H1 (cell line): ENCODE results near the gene DUSP2. TPM values are rescaled to one million over a fixed set of nuclear protein-coding genes. Genes with fewer than 3 reads are reported as not detected.

Experiments used
- CTCF ChIA-PET: fragments of 300-600 bp; sonication (Branson Sonifier 250); formaldehyde crosslinking; loops from one replicate; lab custom pipeline; 2021; ENCODE audit not compliant: partially characterized antibody; lab: Charles Lee
- POLR2A ChIA-PET: fragments of 300-600 bp; sonication (Branson Sonifier 250); formaldehyde crosslinking; loops from one replicate; lab custom pipeline; 2021; ENCODE audit warnings: inconsistent platforms; ENCODE audit not compliant: partially characterized antibody; lab: Charles Lee
- DNase-seq, 2 experiments: peaks; one replicate each; pipeline versions ENCODE4 v3.0.0 to v3.0.0-alpha.2; 2010 to 2022; ENCODE audit warnings: low spot score in 2 of 2, low read depth in 1 of 2, mixed read lengths in 1 of 2
- FAIRE-seq: peaks from 2 replicates; lab custom pipeline; 2011; peaks lifted over from hg19 to GRCh38; lab: Jason Lieb, UNC
- H2AFZ ChIP-seq: 2 replicates; pipeline ENCODE4 v1.8.1; 2012; ENCODE audit warnings: low read length, inconsistent platforms
- H2AK5ac ChIP-seq: 2 replicates; pipeline ENCODE4 v1.6.1; 2013; ENCODE audit warnings: low read depth, low read length
- H2BK120ac ChIP-seq: replicated peaks from 2 replicates; pipeline ENCODE3; 2013; ENCODE audit warnings: low read depth, low read length, inconsistent platforms
- H2BK12ac ChIP-seq: 2 replicates; pipeline ENCODE4 v1.6.1; 2013; ENCODE audit warnings: low read depth, low read length
- H2BK15ac ChIP-seq: 2 replicates; pipeline ENCODE4 v1.6.1; 2013; ENCODE audit warnings: low read length
- H2BK20ac ChIP-seq: 2 replicates; pipeline ENCODE4 v1.6.1; 2013; ENCODE audit warnings: low read length
- H2BK5ac ChIP-seq: 2 replicates; pipeline ENCODE4 v1.6.1; 2013; ENCODE audit warnings: low read depth, low read length
- H3K14ac ChIP-seq: 2 replicates; pipeline ENCODE4 v1.6.1; 2013; ENCODE audit warnings: inconsistent platforms; ENCODE audit not compliant: insufficient read length
- H3K18ac ChIP-seq: 2 replicates; pipeline ENCODE4 v1.6.1; 2013; ENCODE audit warnings: low read length; ENCODE audit errors: extremely low read depth
- H3K23ac ChIP-seq: 2 replicates; pipeline ENCODE4 v1.6.1; 2013; ENCODE audit warnings: inconsistent platforms; ENCODE audit not compliant: insufficient read length
- H3K23me2 ChIP-seq: 2 replicates; pipeline ENCODE4 v1.6.1; 2013; ENCODE audit warnings: low read depth, low read length
- H3K27ac ChIP-seq: 2 replicates; pipeline ENCODE4 v1.6.1; 2011; ENCODE audit warnings: low read depth, low read length, inconsistent platforms
- H3K27me3 ChIP-seq, 4 experiments: replicated peaks in 1 of 4; 1 replicate in 1 of 4; 2 replicates in 3 of 4; pipeline versions ENCODE4 v1.6.1 to v1.8.1; 2011 to 2013; ENCODE audit warnings: low read length in 3 of 4, mild to moderate bottlenecking in 3 of 4, inconsistent platforms in 2 of 4, mixed read lengths in 2 of 4, moderate library complexity in 1 of 4; ENCODE audit not compliant: control insufficient read depth in 3 of 4, insufficient read depth in 3 of 4; ENCODE audit errors: extremely low read depth in 1 of 4
- H3K36me3 ChIP-seq, 4 experiments: 2 replicates each; pipeline versions ENCODE4 v1.6.1 to v1.8.1; 2011 to 2013; ENCODE audit warnings: mild to moderate bottlenecking in 4 of 4, low read length in 3 of 4, moderate library complexity in 2 of 4, control low read depth in 1 of 4, inconsistent platforms in 1 of 4; ENCODE audit not compliant: insufficient read depth in 4 of 4, control insufficient read depth in 2 of 4
- H3K4ac ChIP-seq: replicated peaks from 2 replicates; pipeline ENCODE3; 2013; ENCODE audit warnings: low read length, low read depth, mixed read lengths, inconsistent platforms; ENCODE audit not compliant: insufficient read length
- H3K4me1 ChIP-seq, 4 experiments: replicated peaks in 1 of 4; 1 replicate in 1 of 4; 2 replicates in 3 of 4; pipeline versions ENCODE4 v1.6.1 to v1.8.1; 2011 to 2013; ENCODE audit warnings: low read length in 3 of 4, inconsistent platforms in 2 of 4, mixed read lengths in 1 of 4; ENCODE audit not compliant: insufficient read depth in 4 of 4, control insufficient read depth in 3 of 4
- H3K4me2 ChIP-seq, 2 experiments: 2 replicates each; pipeline versions ENCODE4 v1.6.1 to v1.8.1; 2011 to 2013; ENCODE audit warnings: low read depth in 2 of 2, low read length in 2 of 2, control low read depth in 1 of 2, inconsistent platforms in 1 of 2, mild to moderate bottlenecking in 1 of 2; ENCODE audit not compliant: insufficient read depth in 1 of 2
- H3K4me3 ChIP-seq, 4 experiments: fragments of 200-600, 300-600 bp in 1 of 4; sonication (generic), shearing (Covaris generic), sonication (Bioruptor Twin) in 1 of 4; 2 replicates each; pipeline versions ENCODE4 v1.5.1 to v1.8.1; 2011 to 2016; ENCODE audit warnings: low read length in 4 of 4, low read depth in 3 of 4, control low read depth in 2 of 4, inconsistent platforms in 2 of 4, mild to moderate bottlenecking in 2 of 4, mixed read lengths in 1 of 4, moderate library complexity in 1 of 4; ENCODE audit not compliant: insufficient read depth in 2 of 4; ENCODE audit errors: extremely low read depth in 1 of 4
- H3K56ac ChIP-seq: replicated peaks from 2 replicates; pipeline ENCODE3; 2013; ENCODE audit warnings: low read depth, mild to moderate bottlenecking, mixed read lengths, low read length, inconsistent platforms; ENCODE audit not compliant: insufficient read length
- H3K79me1 ChIP-seq: 2 replicates; pipeline ENCODE4 v1.6.1; 2013; ENCODE audit warnings: low read depth, low read length, control low read depth
- H3K79me2 ChIP-seq, 2 experiments: 2 replicates each; pipeline versions ENCODE4 v1.6.1 to v1.8.1; 2012 to 2013; ENCODE audit warnings: low read length in 2 of 2, mild to moderate bottlenecking in 2 of 2, inconsistent platforms in 1 of 2; ENCODE audit not compliant: insufficient read depth in 2 of 2, control insufficient read depth in 1 of 2
- H3K9ac ChIP-seq, 4 experiments: replicated peaks in 1 of 4; 1 replicate in 1 of 4; 2 replicates in 3 of 4; pipeline versions ENCODE4 v1.6.1 to v1.8.1; 2011 to 2013; ENCODE audit warnings: low read depth in 3 of 4, low read length in 3 of 4, control low read depth in 2 of 4, mild to moderate bottlenecking in 2 of 4, moderate library complexity in 2 of 4, inconsistent platforms in 1 of 4; ENCODE audit errors: extremely low read depth in 1 of 4
- H3K9me3 ChIP-seq, 2 experiments: 2 replicates each; pipeline versions ENCODE4 v1.6.1 to v1.8.1; 2012 to 2013; ENCODE audit warnings: mild to moderate bottlenecking in 2 of 2, moderate library complexity in 2 of 2, control low read depth in 1 of 2, inconsistent platforms in 1 of 2, low read depth in 1 of 2, low read length in 1 of 2, mixed read lengths in 1 of 2; ENCODE audit not compliant: insufficient read depth in 2 of 2
- H4K20me1 ChIP-seq, 2 experiments: replicated peaks in 1 of 2; 2 replicates each; pipeline versions ENCODE3 to v1.8.1; 2011 to 2013; ENCODE audit warnings: inconsistent platforms in 2 of 2, low read length in 2 of 2, mild to moderate bottlenecking in 1 of 2; ENCODE audit not compliant: insufficient read depth in 2 of 2, control insufficient read depth in 1 of 2
- H4K5ac ChIP-seq: 2 replicates; pipeline ENCODE4 v1.6.1; 2013; ENCODE audit warnings: low read length, low read depth, mixed read lengths, inconsistent platforms; ENCODE audit not compliant: insufficient read length
- H4K8ac ChIP-seq: 2 replicates; pipeline ENCODE4 v1.8.0; 2013; ENCODE audit warnings: mild to moderate bottlenecking, moderate library complexity, low read length, inconsistent platforms; ENCODE audit not compliant: insufficient read depth; ENCODE audit errors: extremely low read depth
- H4K91ac ChIP-seq: replicated peaks from 2 replicates; pipeline ENCODE3; 2013; ENCODE audit warnings: low read length, mixed read lengths, inconsistent platforms; ENCODE audit not compliant: insufficient read length
- GTF2F1 ChIP-seq: IDR thresholded peaks from 2 replicates; pipeline ENCODE4 v1.6.1; 2012; ENCODE audit warnings: low read depth, low read length, improper control_type of control experiment, borderline replicate concordance
- KDM5A ChIP-seq: fragments of 200-600 bp; IDR thresholded peaks from 2 replicates; pipeline ENCODE4 v1.7.1; 2012; ENCODE audit warnings: mild to moderate bottlenecking, low read length, inconsistent platforms, mixed read lengths
- WGBS, 2 experiments: shearing (Covaris generic) in 1 of 2; methylation state at CpG; one replicate each; pipeline versions ENCODE4 v1.1.6 to v1.1.7; 2013 to 2015; ENCODE audit warnings: low lambda C conversion rate in 2 of 2, mixed read lengths in 2 of 2, inconsistent platforms in 1 of 2, low coverage in 1 of 2, missing lambda C conversion rate in 1 of 2; ENCODE audit not compliant: insufficient replicate concordance in 2 of 2, insufficient coverage in 1 of 2, insufficient read length in 1 of 2; ENCODE audit errors: extremely low coverage in 1 of 2, missing lambda C conversion rate in 1 of 2; 5-methylcytosine and 5-hydroxymethylcytosine counted together
- polyA plus RNA-seq, 7 experiments: library from polyadenylated mRNA; depleted of rRNA in 3 of 7; stranded (reverse) in 5 of 7; unstranded in 2 of 7; fragments of >200 nt in 5 of 7; fragments of 200-250 nt in 2 of 7; gene quantifications; 1 replicate in 5 of 7; 2 replicates in 1 of 7; 4 replicates in 1 of 7; pipeline versions ENCODE4 v1.2.1 to v1.2.3, GENCODE V29; 2011 to 2013; ENCODE audit warnings: missing spikeins in 2 of 7, mixed read lengths in 2 of 7
- total RNA-seq: library from RNA; stranded (reverse); fragmentation: NEBNext Ultra II Directional; extraction: Animal tissue kit (Norgen Biotek cat#: 25700); gene quantifications from 2 replicates; pipeline ENCODE4 v1.2.1, GENCODE V29; 2021
- TF ChIP-seq, protein P1 (sequence below): IDR thresholded peaks from 2 replicates; pipeline ENCODE4 v1.6.1; 2011; ENCODE audit warnings: low read length, improper control_type of control experiment
- TF ChIP-seq, protein P2 (sequence below): IDR thresholded peaks from 2 replicates; pipeline ENCODE4 v1.6.1; 2011; ENCODE audit warnings: low read depth, mild to moderate bottlenecking, low read length; ENCODE audit not compliant: insufficient read depth

DUSP2 gene
- total and polyA plus RNA-seq, 2 of the 8 experiments (the other 6 are each of a cell fraction or from before 2014, with no cell fraction given), result 10.1 to 10.4 TPM

DNA sequence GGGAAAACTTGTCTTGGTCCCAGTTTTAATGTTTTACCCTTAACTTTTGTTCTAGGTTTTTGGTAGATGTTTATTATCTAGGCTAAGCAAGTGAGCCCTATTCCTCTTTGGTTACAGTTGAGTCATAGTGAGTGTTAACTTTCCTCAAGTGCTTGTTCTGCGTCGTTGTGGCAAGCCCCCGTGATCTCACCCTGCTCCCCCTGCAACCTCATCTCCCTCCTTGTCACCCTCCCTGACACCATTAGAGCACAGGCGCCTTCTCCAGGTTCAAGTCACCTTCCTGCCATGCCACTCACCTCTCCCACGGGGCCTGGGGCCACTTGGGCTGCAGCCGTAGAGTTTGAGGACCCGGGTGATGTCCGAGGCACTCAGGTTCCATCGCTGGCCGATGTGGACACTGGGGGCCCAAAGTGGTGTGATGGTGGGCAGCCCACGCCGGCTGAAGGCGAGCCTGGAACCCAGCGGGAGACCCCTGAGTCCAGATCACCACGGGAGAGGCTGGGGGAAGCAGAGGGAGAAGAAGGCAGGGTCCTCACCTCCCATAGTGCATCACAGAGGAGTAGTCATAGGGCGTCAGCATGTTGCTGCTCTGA lies 15.6 kb downstream of the DUSP2 start:
- Histone ChIP-seq H4K8ac (no peak overlapping the region), H2BK20ac (no peak overlapping the region), H3K4me1 (no peaks in the 10 kb centered on the region), H3K27me3 (no peaks in the 10 kb centered on the region; a peak in 1 of 7 replicates), H3K23me2 (no peaks in the 10 kb centered on the region), H3K79me2 (no peaks in the 10 kb centered on the region), H2BK120ac (no peak overlapping the region), H3K9me3 (no peaks in the 10 kb centered on the region), H3K79me1 (no peaks in the 10 kb centered on the region), H2BK12ac (no peak overlapping the region), H3K27ac (no peak overlapping the region), H3K18ac (no peak overlapping the region), H3K4me2 (no peak overlapping the region), H3K36me3 (no peaks in the 10 kb centered on the region), H2AK5ac (no peak overlapping the region), H4K20me1 (peaks cover 0 to 2% of the 10 kb centered on the region in 2 experiments), H4K91ac (no peak overlapping the region), H2BK5ac (no peak overlapping the region), H3K4ac (no peak overlapping the region), H3K14ac (no peak overlapping the region), H3K56ac (no peak overlapping the region), H2AFZ (no peak overlapping the region), H3K23ac (no peak overlapping the region), H3K9ac (no peak overlapping the region), H4K5ac (no peak overlapping the region), H3K4me3 (no peak overlapping the region), H2BK15ac (no peak overlapping the region)
- DNase-seq (no peak), FAIRE-seq (no peak)
- POLR2A ChIA-PET, result no interaction called here
- CTCF ChIA-PET, result interaction anchor here (0.8 to 1.6 kb wide), 3 partner anchors 10 to 45 kb away, joined by 3 to 4 read pairs (median 4); no protein-coding TSS in a partner anchor
- WGBS, 2 experiments, result 88% methylated on average over 16 of the region's 16 CpGs; no CpG with 5 or more reads in 1 of the 2 experiments
- TF ChIP-seq KDM5A (no peak), GTF2F1 (no peak)
- TF ChIP-seq, protein P1, sequence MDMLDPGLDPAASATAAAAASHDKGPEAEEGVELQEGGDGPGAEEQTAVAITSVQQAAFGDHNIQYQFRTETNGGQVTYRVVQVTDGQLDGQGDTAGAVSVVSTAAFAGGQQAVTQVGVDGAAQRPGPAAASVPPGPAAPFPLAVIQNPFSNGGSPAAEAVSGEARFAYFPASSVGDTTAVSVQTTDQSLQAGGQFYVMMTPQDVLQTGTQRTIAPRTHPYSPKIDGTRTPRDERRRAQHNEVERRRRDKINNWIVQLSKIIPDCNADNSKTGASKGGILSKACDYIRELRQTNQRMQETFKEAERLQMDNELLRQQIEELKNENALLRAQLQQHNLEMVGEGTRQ, result no peak
- TF ChIP-seq, protein P2, sequence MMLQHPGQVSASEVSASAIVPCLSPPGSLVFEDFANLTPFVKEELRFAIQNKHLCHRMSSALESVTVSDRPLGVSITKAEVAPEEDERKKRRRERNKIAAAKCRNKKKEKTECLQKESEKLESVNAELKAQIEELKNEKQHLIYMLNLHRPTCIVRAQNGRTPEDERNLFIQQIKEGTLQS, result no peak
